Fibroblast of pulmonary artery (primary cell): Measurements from ENCODE around the gene OSBP2.

ENCODE experiments used
- DNase-seq: peaks from one replicate; pipeline ENCODE4 v3.0.0-alpha.2; 2010; ENCODE audit warnings: low read depth
- H3K4me3 ChIP-seq: replicated peaks from 2 replicates; pipeline ENCODE4 v1.5.1; 2011; ENCODE audit warnings: low read depth, mild to moderate bottlenecking, control low read depth, low read length, moderate library complexity
- CTCF ChIP-seq: IDR thresholded peaks from 2 replicates; pipeline ENCODE4 v1.5.1; 2011; ENCODE audit warnings: mild to moderate bottlenecking, control low read depth, low read length, inconsistent platforms; ENCODE audit errors: missing control alignments

The OSBP2 gene

GRCh38 chr22:30804626-30805025 lies 110.0 kb downstream of the OSBP2 start:
- no peak overlapping the region for H3K4me3 ChIP-seq
- no peak for TF ChIP-seq CTCF
- DNase-seq, result no peak

GRCh38 chr22:30806391-30806861 lies 111.8 kb downstream of the OSBP2 start:
- H3K4me3 ChIP-seq, result no peak overlapping the region
- peak; percentile 53 for DNase-seq
- TF ChIP-seq CTCF, result no peak

- no peak for DNase-seq
- TF ChIP-seq CTCF, result no peak
- no peak overlapping the region for H3K4me3 ChIP-seq
These were observed 114.4 kb downstream of the OSBP2 start for GRCh38 chr22:30809086-30809485.

GRCh38 chr22:30810105-30810504 lies 115.4 kb downstream of the OSBP2 start:
- no peak for TF ChIP-seq CTCF
- no peak overlapping the region for H3K4me3 ChIP-seq
- no peak for DNase-seq

- no peak overlapping the region for H3K4me3 ChIP-seq
- no peak for TF ChIP-seq CTCF
- no peak for DNase-seq
These were observed 119.3 kb downstream of the OSBP2 start for GRCh38 chr22:30813936-30814335.

- DNase-seq, result no peak
- TF ChIP-seq CTCF, result no peak
- H3K4me3 ChIP-seq, result no peak overlapping the region
These were observed 121.7 kb downstream of the OSBP2 start for GRCh38 chr22:30816413-30816812.

- H3K4me3 ChIP-seq, result no peak overlapping the region
- DNase-seq, result no peak
- no peak for TF ChIP-seq CTCF
These were observed 126.7 kb downstream of the OSBP2 start for GRCh38 chr22:30821381-30821780.
